ENCODE measurements around the gene RNF144A.

DNA sequence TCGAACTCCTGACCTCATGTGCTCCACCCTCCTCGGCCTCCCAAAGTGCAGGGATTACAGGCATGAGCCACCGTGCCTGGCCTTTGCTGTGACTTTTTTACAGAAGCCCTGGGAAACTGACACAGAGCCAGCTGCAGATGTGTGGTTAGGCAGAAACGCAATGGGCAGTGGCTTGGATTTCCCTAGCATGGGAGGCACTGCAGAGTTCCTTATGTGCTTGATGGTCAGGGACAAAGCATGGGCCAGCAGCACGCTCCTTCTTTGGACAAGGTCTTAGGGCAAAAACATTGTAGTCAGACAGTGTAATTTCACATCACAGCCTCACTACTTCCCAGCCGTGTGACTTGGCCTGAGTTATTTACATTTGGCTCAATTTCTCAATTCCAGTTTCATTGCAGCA lies 153.9 kb downstream of the RNF144A start:
- TF ChIP-seq, protein P1, sequence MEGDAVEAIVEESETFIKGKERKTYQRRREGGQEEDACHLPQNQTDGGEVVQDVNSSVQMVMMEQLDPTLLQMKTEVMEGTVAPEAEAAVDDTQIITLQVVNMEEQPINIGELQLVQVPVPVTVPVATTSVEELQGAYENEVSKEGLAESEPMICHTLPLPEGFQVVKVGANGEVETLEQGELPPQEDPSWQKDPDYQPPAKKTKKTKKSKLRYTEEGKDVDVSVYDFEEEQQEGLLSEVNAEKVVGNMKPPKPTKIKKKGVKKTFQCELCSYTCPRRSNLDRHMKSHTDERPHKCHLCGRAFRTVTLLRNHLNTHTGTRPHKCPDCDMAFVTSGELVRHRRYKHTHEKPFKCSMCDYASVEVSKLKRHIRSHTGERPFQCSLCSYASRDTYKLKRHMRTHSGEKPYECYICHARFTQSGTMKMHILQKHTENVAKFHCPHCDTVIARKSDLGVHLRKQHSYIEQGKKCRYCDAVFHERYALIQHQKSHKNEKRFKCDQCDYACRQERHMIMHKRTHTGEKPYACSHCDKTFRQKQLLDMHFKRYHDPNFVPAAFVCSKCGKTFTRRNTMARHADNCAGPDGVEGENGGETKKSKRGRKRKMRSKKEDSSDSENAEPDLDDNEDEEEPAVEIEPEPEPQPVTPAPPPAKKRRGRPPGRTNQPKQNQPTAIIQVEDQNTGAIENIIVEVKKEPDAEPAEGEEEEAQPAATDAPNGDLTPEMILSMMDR (IDR thresholded peaks at IDR 0.05): no peak
- no peak for TF ChIP-seq POLR2A (IDR thresholded peaks at IDR 0.05)
- no peak for TF ChIP-seq EP300 (IDR thresholded peaks at IDR 0.05)

Measured in ovary (tissue), 3 donors.